HCT116 (cell line): Measurements from ENCODE around the gene CAMK2D.

Experiments
- CEBPB ChIP-seq: IDR thresholded peaks from 2 replicates; pipeline ENCODE4 v1.6.1; 2012; ENCODE audit warnings: low read depth
- CTCF ChIP-seq, 3 experiments: fragments of 200-600 bp in 1 of 3; sonication (generic) in 1 of 3; IDR thresholded peaks in 2 of 3; conservative IDR thresholded peaks in 1 of 3; 2 replicates each; pipeline ENCODE4 v1.5.1; 2012 to 2017; ENCODE audit warnings: low read depth in 2 of 3, low read length in 2 of 3, antibody characterized with exemption in 1 of 3, borderline replicate concordance in 1 of 3, control low read depth in 1 of 3, mild to moderate bottlenecking in 1 of 3, mixed read lengths in 1 of 3, mixed run types in 1 of 3, moderate library complexity in 1 of 3; ENCODE audit not compliant: insufficient read depth in 1 of 3
- POLR2A ChIP-seq: IDR thresholded peaks from 2 replicates; pipeline ENCODE4 v1.7.0; 2011; ENCODE audit warnings: borderline replicate concordance; ENCODE audit not compliant: insufficient read depth, insufficient read length; ENCODE audit errors: extremely low read depth
- POLR2AphosphoS5 ChIP-seq: IDR thresholded peaks from 2 replicates; pipeline ENCODE4 v1.6.1; 2011; ENCODE audit warnings: mild to moderate bottlenecking, low read depth, low read length, moderate library complexity
- SIN3A ChIP-seq: IDR thresholded peaks from 2 replicates; pipeline ENCODE4 v1.6.1; 2012; ENCODE audit warnings: low read depth

GRCh38 chr4:113410686-113411085, 350.9 kb downstream of the CAMK2D start:
- TF ChIP-seq CTCF (IDR thresholded peaks at IDR 0.05 in 2 of 3, conservative IDR thresholded peaks at IDR 0.05 in 1 of 3; ENCODE audit: borderline replicate concordance in 1 of 3, insufficient read depth in 1 of 3, low read depth in 2 of 3, low read length in 2 of 3), result no peak
- TF ChIP-seq SIN3A, result no peak
- no peak for TF ChIP-seq POLR2AphosphoS5
- TF ChIP-seq POLR2A, result no peak
- TF ChIP-seq CEBPB, result no peak
